Immature natural killer cell (primary cell): ENCODE measurements around the gene CYP4F2. TPM values are rescaled to one million over a fixed set of nuclear protein-coding genes. Genes with fewer than 3 reads are reported as not detected.
A peak's percentile ranks its signal among the peaks of the same experiment; 100 is the strongest.
"Not testable (repeated sequence)": the region's sequence is repeated elsewhere in the genome, so short reads cannot be mapped to it uniquely, and the experiment has no call there.

ENCODE experiments used
- DNase-seq, 3 donors: peaks; one replicate each; pipeline ENCODE4 v3.0.0; 2022; ENCODE audit warnings: mixed read lengths in 1 of 3
- H3K27ac Mint-ChIP-seq, 6 donors: one replicate each; pipeline ENCODE4 v1.8.0; 2020; ENCODE audit warnings: mixed read lengths in 6 of 6, mild to moderate bottlenecking in 5 of 6, inconsistent platforms in 4 of 6, moderate library complexity in 3 of 6
- H3K27me3 Mint-ChIP-seq, 3 donors: one replicate each; pipeline ENCODE4 v1.8.0; 2020 to 2021; ENCODE audit warnings: low read depth in 3 of 3, mild to moderate bottlenecking in 3 of 3, mixed read lengths in 3 of 3, moderate library complexity in 3 of 3, inconsistent platforms in 1 of 3
- H3K36me3 Mint-ChIP-seq, 3 donors: one replicate each; pipeline ENCODE4 v1.8.0; 2020; ENCODE audit warnings: mixed read lengths in 3 of 3, inconsistent platforms in 2 of 3, mild to moderate bottlenecking in 2 of 3
- H3K4me1 Mint-ChIP-seq, 2 donors: one replicate each; pipeline ENCODE4 v1.8.0; 2020; ENCODE audit warnings: inconsistent platforms in 2 of 2, mild to moderate bottlenecking in 2 of 2, mixed read lengths in 2 of 2, moderate library complexity in 1 of 2
- H3K4me3 Mint-ChIP-seq, 5 donors: one replicate each; pipeline ENCODE4 v1.8.0; 2020; ENCODE audit warnings: mild to moderate bottlenecking in 5 of 5, mixed read lengths in 5 of 5, inconsistent platforms in 3 of 5, moderate library complexity in 3 of 5
- H3K9me3 Mint-ChIP-seq, 6 donors: one replicate each; pipeline ENCODE4 v1.8.0; 2020; ENCODE audit warnings: mild to moderate bottlenecking in 6 of 6, mixed read lengths in 6 of 6, inconsistent platforms in 4 of 6, moderate library complexity in 3 of 6
- polyA plus RNA-seq, 3 donors: library from polyadenylated mRNA; unstranded; fragments of 300-500 nt; fragmentation: Illumina TruSeq; gene quantifications; one replicate each; pipeline ENCODE4 v1.2.3, GENCODE V29; 2021

CYP4F2 gene, protein sequence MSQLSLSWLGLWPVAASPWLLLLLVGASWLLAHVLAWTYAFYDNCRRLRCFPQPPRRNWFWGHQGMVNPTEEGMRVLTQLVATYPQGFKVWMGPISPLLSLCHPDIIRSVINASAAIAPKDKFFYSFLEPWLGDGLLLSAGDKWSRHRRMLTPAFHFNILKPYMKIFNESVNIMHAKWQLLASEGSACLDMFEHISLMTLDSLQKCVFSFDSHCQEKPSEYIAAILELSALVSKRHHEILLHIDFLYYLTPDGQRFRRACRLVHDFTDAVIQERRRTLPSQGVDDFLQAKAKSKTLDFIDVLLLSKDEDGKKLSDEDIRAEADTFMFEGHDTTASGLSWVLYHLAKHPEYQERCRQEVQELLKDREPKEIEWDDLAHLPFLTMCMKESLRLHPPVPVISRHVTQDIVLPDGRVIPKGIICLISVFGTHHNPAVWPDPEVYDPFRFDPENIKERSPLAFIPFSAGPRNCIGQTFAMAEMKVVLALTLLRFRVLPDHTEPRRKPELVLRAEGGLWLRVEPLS
- not detected for polyA plus RNA-seq

GRCh38 chr19:15897738-15898276 is at the start of gene CYP4F2:
TSS of gene CYP4F2 (minus strand) at chr19:15898074. CDS start at chr19:15897611, 463 bp downstream.
- H3K9me3 Mint-ChIP-seq: no peaks in the 10 kb centered on the region
- no peak within 1 kb of the TSS for H3K4me3 Mint-ChIP-seq
- H3K36me3 Mint-ChIP-seq: no peaks in the 10 kb centered on the region
- DNase-seq: no peak
- H3K27ac Mint-ChIP-seq: no peak within 1 kb of the TSS
- peaks cover 7 to 10% of the 10 kb centered on the region in 2 donors for H3K4me1 Mint-ChIP-seq
- peaks cover 4 to 9% (median 7%) of the 10 kb centered on the region in 3 donors for H3K27me3 Mint-ChIP-seq

DNA sequence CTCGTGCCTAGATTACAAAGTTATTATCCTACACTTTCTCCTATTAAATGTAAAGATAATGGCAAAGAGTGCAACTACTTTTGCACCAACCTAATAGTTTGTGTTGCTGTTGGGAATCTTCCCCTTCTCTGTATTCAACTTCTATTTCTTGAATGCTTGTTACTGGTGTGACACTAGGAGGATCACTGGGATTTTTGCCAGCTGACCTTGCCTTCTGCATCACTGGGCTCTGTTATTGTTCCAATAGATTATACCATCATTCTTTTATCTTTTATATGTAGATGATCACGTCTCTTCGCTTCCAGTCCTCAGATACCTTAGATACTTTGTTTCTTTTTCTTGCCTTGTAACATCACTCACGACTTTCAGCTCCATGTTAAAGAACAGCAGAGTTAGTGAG is 47.4 kb upstream of the CYP4F2 start:
- no peak overlapping the region for H3K27ac Mint-ChIP-seq
- DNase-seq: no peak
- peaks cover 0 to 12% (median 8%) of the 10 kb centered on the region in 3 donors for H3K36me3 Mint-ChIP-seq
- peaks cover 10 to 20% (median 16%) of the 10 kb centered on the region in 6 donors for H3K9me3 Mint-ChIP-seq
- peaks cover 5 to 25% (median 9%) of the 10 kb centered on the region in 3 donors for H3K27me3 Mint-ChIP-seq
- H3K4me1 Mint-ChIP-seq: no peaks in the 10 kb centered on the region
- H3K4me3 Mint-ChIP-seq: no peak overlapping the region

DNA sequence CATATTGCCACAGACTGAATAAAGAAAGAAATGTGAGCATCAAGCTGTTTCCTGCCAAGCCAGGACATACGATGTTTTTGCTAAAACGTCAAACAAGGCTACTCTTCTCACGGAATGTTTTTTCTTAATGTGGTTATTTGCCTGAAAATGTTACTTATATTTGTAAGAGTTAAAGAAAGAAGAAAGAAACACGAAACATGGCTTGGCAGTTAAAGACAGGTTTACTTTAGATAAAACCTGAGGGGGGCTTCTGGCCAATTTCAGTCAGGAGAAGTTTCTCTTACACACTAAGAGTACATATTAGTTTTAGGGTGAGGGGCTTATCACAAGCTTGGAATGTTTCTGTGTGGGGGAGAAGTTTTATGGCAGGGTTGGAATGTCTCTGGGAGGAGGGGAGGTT is 46.5 kb upstream of the CYP4F2 start:
- no peak for DNase-seq
- Mint-ChIP-seq H3K36me3 (peaks cover 0 to 10% (median 5%) of the 10 kb centered on the region in 3 donors), H3K4me3 (no peak overlapping the region), H3K4me1 (no peaks in the 10 kb centered on the region), H3K9me3 (peaks cover 9 to 17% (median 12%) of the 10 kb centered on the region in 6 donors), H3K27ac (no peak overlapping the region), H3K27me3 (peaks cover 9 to 19% (median 11%) of the 10 kb centered on the region in 3 donors)

GRCh38 chr19:15937771-15938170 is 39.9 kb upstream of the CYP4F2 start:
- no peaks in the 10 kb centered on the region for H3K9me3 Mint-ChIP-seq
- no peak for DNase-seq
- no peaks in the 10 kb centered on the region for H3K36me3 Mint-ChIP-seq
- no peaks in the 10 kb centered on the region for H3K4me1 Mint-ChIP-seq
- H3K4me3 Mint-ChIP-seq: no peak overlapping the region
- peaks cover 3 to 15% (median 11%) of the 10 kb centered on the region in 3 donors for H3K27me3 Mint-ChIP-seq
- H3K27ac Mint-ChIP-seq: no peak overlapping the region

DNA sequence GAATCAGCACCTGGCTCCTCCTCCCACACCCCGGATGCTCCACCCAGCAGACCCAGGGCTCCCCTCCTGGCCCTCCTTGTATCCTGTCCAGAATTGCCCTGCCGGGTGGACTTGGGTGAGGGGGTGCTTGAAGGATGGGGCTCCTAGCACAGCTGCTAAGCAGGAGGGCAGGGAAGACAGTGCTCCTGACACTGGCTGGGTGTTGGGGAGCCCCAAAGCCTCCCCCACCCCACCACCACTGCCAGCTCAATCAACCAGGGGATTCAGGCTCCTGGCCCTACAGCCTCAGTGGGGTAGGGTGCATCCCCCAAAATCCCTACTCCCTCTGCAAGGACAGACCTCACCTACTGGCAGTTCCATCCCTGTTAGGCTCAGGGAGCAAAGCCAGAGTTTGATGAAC is 39.1 kb upstream of the CYP4F2 start:
- H3K4me3 Mint-ChIP-seq: no peak overlapping the region
- no peak for DNase-seq
- H3K9me3 Mint-ChIP-seq: no peaks in the 10 kb centered on the region
- H3K27ac Mint-ChIP-seq: no peak overlapping the region
- H3K27me3 Mint-ChIP-seq: peaks cover 2 to 15% (median 11%) of the 10 kb centered on the region in 3 donors
- no peaks in the 10 kb centered on the region for H3K4me1 Mint-ChIP-seq
- no peaks in the 10 kb centered on the region for H3K36me3 Mint-ChIP-seq

DNA sequence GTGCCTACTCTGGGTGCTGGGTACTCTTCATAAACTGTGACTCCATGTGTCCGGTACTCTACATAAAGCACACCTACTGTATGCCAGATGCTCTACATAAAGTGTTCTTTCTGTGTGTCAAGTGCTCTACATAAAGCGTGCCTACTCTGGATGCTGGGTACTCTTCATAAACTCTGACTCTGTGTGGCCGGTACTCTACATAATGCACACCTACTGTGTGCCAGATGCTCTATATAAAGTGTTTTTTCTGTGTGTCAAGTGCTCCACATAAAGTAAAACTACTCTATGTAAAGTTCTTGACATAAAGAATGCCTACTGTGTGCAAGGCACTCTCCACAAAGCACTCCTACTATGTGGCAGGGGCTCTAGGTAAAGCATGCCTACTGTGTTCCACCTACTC is 38.3 kb upstream of the CYP4F2 start:
- DNase-seq: no peak
- H3K4me1 Mint-ChIP-seq: no peaks in the 10 kb centered on the region
- H3K27ac Mint-ChIP-seq: no peak overlapping the region
- no peak overlapping the region for H3K4me3 Mint-ChIP-seq
- no peaks in the 10 kb centered on the region for H3K9me3 Mint-ChIP-seq
- no peaks in the 10 kb centered on the region for H3K36me3 Mint-ChIP-seq
- peaks cover 2 to 15% (median 14%) of the 10 kb centered on the region in 3 donors for H3K27me3 Mint-ChIP-seq

DNA sequence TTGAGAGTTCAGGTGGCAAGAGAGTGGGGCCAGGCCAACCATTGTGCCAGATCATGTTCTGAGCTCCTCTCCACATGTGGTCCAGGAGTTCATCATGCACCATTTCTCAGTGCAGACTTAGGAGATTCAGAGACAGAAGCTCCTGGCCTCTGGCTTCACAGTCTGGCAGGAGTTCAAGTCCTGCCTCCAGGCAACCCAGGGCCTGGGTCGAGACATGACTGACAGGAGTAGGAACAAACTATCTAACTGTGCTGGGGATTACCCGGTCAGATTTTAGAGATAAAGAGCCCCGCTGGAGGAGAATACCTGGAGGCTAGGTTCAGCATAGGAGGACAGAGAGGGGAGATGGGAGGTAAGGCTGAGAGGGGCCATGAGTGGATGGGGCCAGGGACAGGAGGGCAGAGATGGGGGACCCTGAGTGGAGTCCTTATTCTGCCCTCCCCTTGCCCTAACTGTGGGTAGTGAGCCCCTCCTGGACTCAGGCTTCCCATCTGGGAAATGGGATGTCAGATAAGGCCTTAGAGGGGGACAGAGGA is 37.4 kb upstream of the CYP4F2 start:
- no peak for DNase-seq
- H3K27me3 Mint-ChIP-seq: peaks cover 0 to 15% (median 14%) of the 10 kb centered on the region in 3 donors
- H3K4me1 Mint-ChIP-seq: no peaks in the 10 kb centered on the region
- peaks cover 0 to 4% (median 0%) of the 10 kb centered on the region in 3 donors for H3K36me3 Mint-ChIP-seq
- H3K27ac Mint-ChIP-seq: peak overlapping the region in 1 of 6 donors; percentile 18
- no peaks in the 10 kb centered on the region for H3K9me3 Mint-ChIP-seq
- no peak overlapping the region for H3K4me3 Mint-ChIP-seq

DNA sequence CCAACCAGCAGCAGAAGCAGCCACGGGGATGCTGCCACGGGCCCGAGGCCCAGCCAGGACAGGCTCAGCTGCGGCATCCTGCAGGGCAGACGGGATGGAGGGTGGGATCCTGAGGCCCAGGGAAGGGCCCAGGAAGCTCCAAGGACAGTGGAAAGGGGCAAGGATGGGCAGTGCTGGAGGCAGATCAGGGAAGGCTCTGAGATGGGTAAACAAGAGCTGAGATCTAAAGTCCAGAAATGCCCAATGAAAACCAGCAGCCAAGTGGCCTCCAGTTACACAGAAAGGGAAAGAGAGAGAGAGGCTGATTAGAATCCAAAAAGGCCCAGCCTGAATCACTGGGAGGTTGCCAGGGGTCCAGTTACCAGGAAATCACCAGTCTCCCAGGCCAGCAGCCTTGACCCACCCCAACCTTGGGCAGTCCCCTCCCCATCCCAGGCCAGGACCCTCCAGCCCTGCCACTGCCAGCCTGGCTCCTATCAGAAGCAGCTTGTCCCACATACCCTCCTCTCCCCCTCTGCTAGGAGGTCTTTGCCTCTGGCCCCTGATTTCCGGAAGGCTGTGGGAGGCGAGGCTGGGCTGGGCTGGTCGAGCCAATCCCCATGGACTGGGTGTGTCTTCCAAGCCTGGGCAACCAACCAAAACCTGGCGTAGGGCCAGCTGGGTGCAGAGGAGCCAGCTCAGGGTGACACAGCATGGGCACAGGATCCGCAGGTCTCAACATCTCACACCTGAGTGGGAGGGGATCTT is 36.6 kb upstream of the CYP4F2 start, which contains the start of gene CYP4F11:
TSS of gene CYP4F11 (minus strand) at position 198 of the 747 bp plus-strand sequence. CDS start at position 77, 121 bp downstream.
- Mint-ChIP-seq H3K27ac (no peak within 1 kb of the TSS), H3K9me3 (no peaks in the 10 kb centered on the region), H3K27me3 (peaks cover 0 to 17% (median 14%) of the 10 kb centered on the region in 3 donors), H3K4me1 (no peaks in the 10 kb centered on the region), H3K4me3 (no peak within 1 kb of the TSS), H3K36me3 (peaks cover 0 to 4% (median 0%) of the 10 kb centered on the region in 3 donors)
- DNase-seq: no peak

DNA sequence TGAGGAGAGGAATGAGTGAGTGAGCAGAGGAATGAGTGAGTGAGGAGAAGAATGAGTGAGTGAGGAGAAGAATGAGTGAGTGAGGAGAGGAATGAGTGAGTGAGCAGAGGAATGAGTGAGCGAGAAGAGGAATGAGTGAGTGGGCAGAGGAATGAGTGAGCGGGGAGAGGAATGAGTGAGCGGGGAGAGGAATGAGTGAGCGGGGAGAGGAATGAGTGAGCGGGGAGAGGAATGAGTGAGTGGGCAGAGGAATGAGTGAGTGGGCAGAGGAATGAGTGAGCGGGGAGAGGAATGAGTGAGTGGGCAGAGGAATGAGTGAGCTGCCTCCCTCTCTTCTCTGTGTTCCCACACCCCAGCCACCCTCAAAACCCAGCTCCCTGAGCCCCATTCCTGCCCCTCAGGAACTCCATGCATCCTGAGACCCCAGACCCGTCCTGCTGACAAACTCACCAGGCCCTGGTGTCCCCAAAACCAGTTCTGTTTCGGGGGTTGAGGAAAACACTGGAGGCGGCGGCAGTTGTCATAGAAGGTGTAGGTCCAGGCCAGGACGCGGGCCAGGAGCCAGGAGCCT is 36.0 kb upstream of the CYP4F2 start:
- H3K27me3 Mint-ChIP-seq: peaks cover 0 to 17% (median 13%) of the 10 kb centered on the region in 3 donors
- H3K27ac Mint-ChIP-seq, H3K4me1 Mint-ChIP-seq, H3K4me3 Mint-ChIP-seq, H3K36me3 Mint-ChIP-seq, H3K9me3 Mint-ChIP-seq, DNase-seq: not testable (repeated sequence)

- Mint-ChIP-seq H3K9me3 (peaks cover 0 to 2% (median 0%) of the 10 kb centered on the region in 6 donors), H3K4me3 (no peak overlapping the region), H3K4me1 (no peaks in the 10 kb centered on the region), H3K27me3 (peaks cover 0 to 24% (median 9%) of the 10 kb centered on the region in 3 donors), H3K27ac (no peak overlapping the region), H3K36me3 (peaks cover 0 to 4% (median 0%) of the 10 kb centered on the region in 3 donors)
- no peak for DNase-seq
These were observed 30.4 kb upstream of the CYP4F2 start for GRCh38 chr19:15928321-15928720.

DNA sequence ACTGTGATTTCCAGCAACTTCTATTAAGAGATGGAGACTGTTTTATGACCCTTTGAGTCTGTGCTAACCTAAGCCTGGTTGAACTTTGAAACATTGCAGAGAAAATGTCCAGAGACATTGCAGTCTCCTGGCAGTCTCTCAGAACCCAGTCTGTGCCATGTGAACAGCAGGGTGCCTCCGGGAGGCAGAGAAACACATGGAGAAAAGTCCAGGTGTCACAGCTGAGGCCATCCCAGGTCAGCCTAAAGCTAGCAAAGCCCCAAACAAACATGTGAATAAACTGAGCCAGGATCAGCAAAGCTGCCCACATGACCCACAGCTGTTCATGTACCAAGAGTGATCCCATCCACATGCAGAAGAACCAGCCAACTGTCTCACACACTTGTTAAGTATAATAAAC is 28.6 kb upstream of the CYP4F2 start:
- Mint-ChIP-seq H3K4me3 (no peak overlapping the region), H3K27me3 (peaks cover 2 to 27% (median 14%) of the 10 kb centered on the region in 3 donors), H3K9me3 (peaks cover 0 to 4% (median 0%) of the 10 kb centered on the region in 6 donors), H3K27ac (no peak overlapping the region), H3K4me1 (no peaks in the 10 kb centered on the region), H3K36me3 (peaks cover 0 to 4% (median 0%) of the 10 kb centered on the region in 3 donors)
- no peak for DNase-seq

GRCh38 chr19:15923702-15924101 is 25.8 kb upstream of the CYP4F2 start:
- H3K27me3 Mint-ChIP-seq: peaks cover 2 to 23% (median 14%) of the 10 kb centered on the region in 3 donors
- no peak overlapping the region for H3K27ac Mint-ChIP-seq

DNA sequence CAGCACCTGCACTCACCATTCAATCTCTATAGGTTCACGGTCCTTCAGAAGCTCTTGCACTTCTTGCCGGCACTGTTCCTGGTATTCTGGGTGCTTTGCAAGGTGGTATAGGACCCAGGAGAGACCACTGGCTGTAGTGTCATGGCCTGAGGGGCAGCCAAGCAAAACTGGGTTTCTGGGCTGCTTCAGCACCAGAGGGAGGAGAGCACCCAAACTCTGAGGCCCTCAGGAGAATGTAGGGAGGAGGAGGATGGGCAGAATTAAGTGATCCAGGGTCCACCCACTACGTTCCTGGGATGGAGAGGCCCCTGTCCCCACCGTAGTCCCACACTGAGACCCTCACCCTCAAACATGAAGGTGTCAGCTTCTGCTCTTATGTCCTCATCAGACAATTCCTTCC is 24.1 kb upstream of the CYP4F2 start:
- Mint-ChIP-seq H3K4me3 (no peak overlapping the region), H3K27me3 (peaks cover 5 to 30% (median 14%) of the 10 kb centered on the region in 3 donors), H3K9me3 (peaks cover 0 to 4% (median 0%) of the 10 kb centered on the region in 6 donors), H3K36me3 (no peaks in the 10 kb centered on the region), H3K4me1 (no peaks in the 10 kb centered on the region), H3K27ac (no peak overlapping the region)
- no peak for DNase-seq

More at GRCh38 chr19:15923702-15924101, 25.8 kb upstream of the CYP4F2 start:
- H3K36me3 Mint-ChIP-seq: no peaks in the 10 kb centered on the region
- H3K9me3 Mint-ChIP-seq: peaks cover 0 to 4% (median 0%) of the 10 kb centered on the region in 6 donors
- DNase-seq: no peak
- no peak overlapping the region for H3K4me3 Mint-ChIP-seq
- no peaks in the 10 kb centered on the region for H3K4me1 Mint-ChIP-seq
